Subcutaneous adipose tissue (tissue), 4 donors: ENCODE data around the gene LRMDA. TPM values are rescaled to one million over a fixed set of nuclear protein-coding genes. Genes with fewer than 3 reads are reported as not detected.

Experiments used
- CTCF ChIP-seq: fragments of 450-650 bp; IDR thresholded peaks from one replicate; pipeline ENCODE4 v1.5.1; 2016; ENCODE audit warnings: low read depth, mild to moderate bottlenecking, control low read depth, antibody characterized with exemption, moderate library complexity
- total RNA-seq, 4 donors: library from RNA; depleted of rRNA; stranded (reverse); fragments of >200 nt; gene quantifications; one replicate each; pipeline ENCODE4 v1.1.0, GENCODE V29; 2016

Gene LRMDA
- total RNA-seq, 4 donors from 2014 or later: 17.4 to 92.1 (median 22.8) TPM

GRCh38 chr10:75640803-75641202 is 209.4 kb downstream of the LRMDA start:
- TF ChIP-seq CTCF: no peak

- no peak for TF ChIP-seq CTCF
Measured at GRCh38 chr10:75643405-75643804, 212.0 kb downstream of the LRMDA start.

GRCh38 chr10:75643944-75644692 is 212.7 kb downstream of the LRMDA start:
- no peak for TF ChIP-seq CTCF

GRCh38 chr10:75645704-75646103 is 214.3 kb downstream of the LRMDA start:
- TF ChIP-seq CTCF: no peak

GRCh38 chr10:75646218-75646915 is 214.9 kb downstream of the LRMDA start:
- no peak for TF ChIP-seq CTCF

- no peak for TF ChIP-seq CTCF
Measured at GRCh38 chr10:75646916-75647315, 215.5 kb downstream of the LRMDA start.

GRCh38 chr10:75647675-75648074 is 216.3 kb downstream of the LRMDA start:
- no peak for TF ChIP-seq CTCF
